ENCODE data around the gene MED12L.

MED12L gene

GRCh38 chr3:151456065-151456464, 370.6 kb downstream of the MED12L start:
- in situ Hi-C loops (cut with MboI; ENCODE audit: low sequenced_read_pairs, unreplicated experiment), result no loop called here
- no peak for TF ChIP-seq CTCF (IDR thresholded peaks at IDR 0.05; ENCODE audit: borderline replicate concordance, control extremely low read depth, extremely low read depth, insufficient read depth, missing control alignments)
- no peak for DNase-seq (ENCODE audit: low spot score)

- no peak for DNase-seq (ENCODE audit: low spot score)
- no peak for TF ChIP-seq CTCF (IDR thresholded peaks at IDR 0.05; ENCODE audit: borderline replicate concordance, control extremely low read depth, extremely low read depth, insufficient read depth, missing control alignments)
- in situ Hi-C loops (cut with MboI; ENCODE audit: low sequenced_read_pairs, unreplicated experiment), result no loop called here
Observed at GRCh38 chr3:151459358-151459757, 373.9 kb downstream of the MED12L start.

- in situ Hi-C loops (cut with MboI; ENCODE audit: low sequenced_read_pairs, unreplicated experiment), result no loop called here
- TF ChIP-seq CTCF (IDR thresholded peaks at IDR 0.05; ENCODE audit: borderline replicate concordance, control extremely low read depth, extremely low read depth, insufficient read depth, missing control alignments), result no peak
- DNase-seq (ENCODE audit: low spot score), result no peak
Observed at GRCh38 chr3:151460228-151460627, 374.8 kb downstream of the MED12L start.

- DNase-seq (ENCODE audit: low spot score), result peak; percentile 11
- no peak for TF ChIP-seq CTCF (IDR thresholded peaks at IDR 0.05; ENCODE audit: borderline replicate concordance, control extremely low read depth, extremely low read depth, insufficient read depth, missing control alignments)
- in situ Hi-C loops (cut with MboI; ENCODE audit: low sequenced_read_pairs, unreplicated experiment), result no loop called here
Observed at GRCh38 chr3:151460774-151461450, 375.4 kb downstream of the MED12L start, which contains the start of gene IGSF10. IGSF10 (minus strand) TSS chr3:151461061; CDS start chr3:151458709, 2,352 bp downstream.

- DNase-seq (ENCODE audit: low spot score), result no peak
- no peak for TF ChIP-seq CTCF (IDR thresholded peaks at IDR 0.05; ENCODE audit: borderline replicate concordance, control extremely low read depth, extremely low read depth, insufficient read depth, missing control alignments)
- in situ Hi-C loops (cut with MboI; ENCODE audit: low sequenced_read_pairs, unreplicated experiment), result no loop called here
Observed at GRCh38 chr3:151462278-151462780, 376.9 kb downstream of the MED12L start.

GRCh38 chr3:151462991-151463390, 377.5 kb downstream of the MED12L start:
- no peak for DNase-seq (ENCODE audit: low spot score)
- TF ChIP-seq CTCF (IDR thresholded peaks at IDR 0.05; ENCODE audit: borderline replicate concordance, control extremely low read depth, extremely low read depth, insufficient read depth, missing control alignments), result no peak
- in situ Hi-C loops (cut with MboI; ENCODE audit: low sequenced_read_pairs, unreplicated experiment), result no loop called here
